Stimulated activated CD4-positive, alpha-beta T cell treated with anti-CD3 and anti-CD28 coated beads, Interleukin-4, amount 100 ng/mL, for 1 hour (primary cell): Measurements from ENCODE around the gene TMEM174.
A peak's percentile ranks its signal among the peaks of the same experiment; 100 is the strongest.
"Not testable (repeated sequence)": the region's sequence is repeated elsewhere in the genome, so short reads cannot be mapped to it uniquely, and the experiment has no call there.

ENCODE experiments used
- DNase-seq: peaks from one replicate; pipeline ENCODE4 v3.0.0-alpha.2; 2020

Gene TMEM174

DNA sequence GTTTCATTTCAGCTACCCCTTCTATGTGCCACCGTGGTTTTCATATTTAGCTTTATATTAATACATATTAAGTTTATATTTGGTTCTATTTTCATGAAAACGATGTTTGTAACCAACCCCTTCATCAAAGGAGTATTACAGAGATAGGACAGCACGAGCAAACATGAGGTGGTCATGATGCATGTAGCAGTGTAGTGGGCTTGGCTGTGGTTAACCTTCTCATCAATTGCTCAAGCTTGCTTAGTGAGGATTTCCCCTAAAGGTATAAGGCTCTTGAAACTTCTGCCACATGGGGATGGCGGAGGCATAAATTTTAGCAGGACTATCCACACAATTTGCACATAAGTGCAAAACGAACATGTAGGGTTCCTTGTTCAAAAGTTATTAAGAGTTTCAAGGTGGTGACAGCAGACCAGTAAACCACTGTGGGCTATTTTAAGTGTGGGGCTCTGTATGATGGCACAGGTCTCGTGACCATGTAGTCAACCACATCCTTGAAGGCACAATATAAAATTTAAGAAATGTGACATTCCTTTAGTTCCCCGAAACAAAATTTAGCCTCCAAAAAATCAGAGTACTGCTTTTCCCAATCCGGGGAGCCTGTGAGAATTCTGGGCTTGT is 24.8 kb downstream of the TMEM174 start:
- DNase-seq = no peak

DNA sequence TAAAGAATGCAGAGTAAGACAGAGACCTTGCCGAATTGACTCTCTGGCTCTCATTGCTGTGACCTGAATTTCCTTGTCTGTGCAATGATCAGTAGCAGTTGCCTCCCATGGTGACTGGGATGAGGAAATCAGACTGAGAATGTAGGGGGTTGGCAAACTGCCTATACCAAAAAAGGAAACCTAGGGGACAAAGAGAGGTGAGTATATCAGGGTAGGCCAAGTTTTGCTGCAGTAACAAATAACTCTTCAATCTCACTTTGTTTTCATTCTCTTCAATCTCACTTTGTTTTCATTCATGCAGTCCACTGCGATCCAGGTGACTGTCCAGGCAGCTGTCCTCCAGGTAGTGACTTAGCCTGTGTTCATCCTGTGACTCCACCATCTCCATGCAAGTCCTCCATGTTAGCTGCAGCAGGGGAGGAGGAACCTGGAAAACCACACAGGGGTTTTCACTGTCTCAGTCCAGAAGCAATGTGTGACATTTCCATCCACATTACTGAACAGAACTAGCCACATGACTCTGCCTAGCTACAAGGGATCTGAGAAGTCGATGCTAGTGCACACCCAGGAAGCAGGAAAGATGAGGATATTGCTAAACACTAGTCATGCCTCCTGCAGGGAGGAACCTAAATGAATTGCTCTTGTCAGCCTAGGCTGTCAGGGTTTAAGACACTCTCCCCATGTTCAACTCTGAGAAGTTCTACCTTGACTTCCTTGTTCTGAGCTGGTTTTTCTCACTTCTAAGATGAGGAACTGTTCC is 26.0 kb downstream of the TMEM174 start:
- no peak for DNase-seq

DNA sequence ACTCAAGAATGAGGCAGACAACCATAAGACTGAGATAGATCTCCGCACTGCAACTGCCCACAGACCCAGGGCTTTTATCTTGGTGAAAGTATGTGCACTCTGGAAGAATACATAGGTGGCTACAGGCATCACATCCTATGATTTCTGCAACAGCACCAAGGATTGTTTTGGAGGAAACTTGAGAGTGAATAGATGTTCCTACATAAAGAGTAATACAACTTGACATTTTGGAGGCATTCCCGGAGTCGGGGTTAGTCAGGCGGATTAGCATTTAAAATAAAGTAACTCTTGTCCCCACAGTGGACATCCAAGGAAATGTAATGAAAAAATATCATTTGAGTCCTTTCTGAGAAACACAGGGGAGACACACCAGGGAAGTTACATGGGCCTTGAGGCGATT is 26.7 kb downstream of the TMEM174 start:
- DNase-seq = no peak

DNA sequence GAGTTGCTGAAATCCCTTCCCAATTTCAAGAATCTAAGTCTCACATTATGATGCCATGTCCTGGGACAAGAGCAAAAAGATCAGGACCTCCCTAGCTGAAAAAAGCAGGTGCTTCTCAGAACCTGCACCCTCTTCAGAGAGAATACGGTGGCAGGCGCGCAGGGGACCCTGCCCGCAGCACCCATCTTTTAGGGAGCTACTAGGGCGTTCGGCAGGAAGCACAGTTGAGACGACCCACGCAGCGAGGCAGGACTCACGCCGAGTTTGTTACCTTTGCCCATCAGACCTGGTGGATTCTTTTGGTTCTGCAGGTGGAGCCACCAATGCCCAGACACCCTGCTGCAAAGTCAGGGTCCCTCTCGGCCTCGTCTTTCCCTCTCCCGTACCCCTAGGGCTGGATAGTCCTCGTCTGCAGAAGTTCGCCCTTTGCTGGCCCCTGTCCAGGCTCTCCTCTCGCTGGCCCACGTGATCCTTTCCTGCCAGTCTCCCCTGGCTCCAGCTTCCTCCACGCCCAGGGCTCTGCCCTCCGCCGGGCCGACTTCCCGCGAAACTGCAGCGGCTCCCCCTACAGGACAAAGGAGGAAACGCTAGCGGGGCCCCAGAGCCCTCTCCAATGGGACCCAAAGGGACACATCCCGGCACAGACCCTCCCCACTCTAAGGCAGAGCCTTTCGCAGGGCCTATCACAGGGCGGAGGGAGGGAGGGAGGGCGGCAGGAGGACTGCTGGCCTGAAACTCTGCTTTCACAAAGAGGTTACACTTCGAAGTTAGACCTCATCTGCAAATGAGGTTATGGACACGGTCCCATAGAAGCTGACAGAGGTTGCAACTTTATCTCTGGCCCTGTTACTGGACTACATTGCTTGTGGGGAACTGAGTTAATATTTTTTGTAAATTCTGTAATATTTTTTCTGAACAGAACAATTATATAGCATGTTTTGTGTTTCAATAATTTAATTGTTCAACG is 28.8 kb downstream of the TMEM174 start:
- DNase-seq = peak; percentile 73

DNA sequence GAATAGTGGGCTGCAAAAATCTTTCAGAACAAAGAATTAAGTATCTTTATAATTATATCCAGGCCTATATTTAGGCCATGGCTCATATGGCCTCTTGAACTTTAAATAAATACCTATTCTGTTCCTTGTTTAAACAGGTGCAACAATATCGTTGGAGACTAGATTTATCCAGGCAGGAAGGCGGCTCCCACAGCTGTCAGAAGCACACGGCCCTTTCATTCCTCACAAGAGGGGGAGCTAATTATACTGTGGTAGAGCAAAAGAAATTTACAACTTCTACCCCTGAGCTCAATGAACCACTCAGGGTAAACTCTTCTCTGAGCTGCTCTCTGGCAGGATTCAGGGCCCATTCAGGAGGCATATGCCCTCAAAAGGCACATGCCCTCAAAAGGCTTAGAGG is 31.3 kb downstream of the TMEM174 start:
- DNase-seq = no peak

DNA sequence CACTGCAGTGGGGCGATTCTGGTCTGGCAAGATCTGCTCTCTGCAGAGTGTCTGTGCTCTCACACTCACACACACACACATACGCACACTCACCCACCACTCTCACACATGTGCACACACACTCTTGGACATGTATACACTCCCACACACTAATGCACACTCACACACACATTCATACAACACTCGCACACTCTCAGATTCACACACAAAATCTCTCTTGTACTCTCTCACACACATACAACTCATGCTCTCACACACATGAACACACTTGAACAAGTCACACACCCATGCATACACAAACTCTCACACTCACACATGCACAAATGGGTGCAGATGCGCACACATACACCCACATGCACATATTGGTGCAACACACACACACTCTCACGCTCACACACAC is 31.7 kb downstream of the TMEM174 start:
- no peak for DNase-seq

DNA sequence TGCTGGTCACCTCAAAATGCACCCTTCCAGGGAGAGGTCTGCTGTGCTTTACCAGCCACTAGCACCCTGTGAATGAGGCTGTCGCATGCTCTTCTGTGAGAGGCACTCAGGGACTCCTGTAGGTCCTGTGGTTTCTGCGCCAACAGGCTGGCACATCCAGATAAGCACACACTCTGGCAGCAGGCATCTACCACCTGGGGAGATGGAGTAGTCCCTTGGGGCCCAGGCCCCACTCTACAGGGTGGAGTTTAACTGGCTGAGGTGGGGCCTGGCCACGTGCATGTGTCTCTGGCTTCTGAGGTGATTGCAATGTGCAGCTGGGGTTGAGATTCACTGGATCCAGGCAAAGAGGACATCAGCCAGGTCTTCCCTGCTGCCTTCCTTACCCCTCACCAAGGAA is 32.3 kb downstream of the TMEM174 start:
- DNase-seq = no peak

DNA sequence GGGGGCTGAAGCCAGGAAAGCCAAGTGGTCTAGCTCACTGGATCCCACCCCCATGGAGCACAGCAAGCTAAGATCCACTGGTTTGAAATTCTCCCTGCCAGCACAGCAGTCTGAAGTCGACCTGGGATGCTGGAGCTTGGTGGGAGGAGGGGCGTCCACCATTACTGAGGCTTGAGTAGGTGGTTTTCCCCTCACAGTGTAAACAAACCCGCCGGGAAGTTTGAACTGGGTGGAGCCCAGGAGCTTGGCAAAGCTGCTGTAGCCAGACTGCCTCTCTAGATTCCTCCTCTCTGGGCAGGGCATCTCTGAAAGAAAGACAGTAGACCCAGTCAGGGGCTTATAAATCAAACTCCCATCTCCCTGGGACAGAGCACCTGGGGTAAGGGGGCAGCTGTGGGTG is 34.2 kb downstream of the TMEM174 start:
- DNase-seq = not testable (repeated sequence)

DNA sequence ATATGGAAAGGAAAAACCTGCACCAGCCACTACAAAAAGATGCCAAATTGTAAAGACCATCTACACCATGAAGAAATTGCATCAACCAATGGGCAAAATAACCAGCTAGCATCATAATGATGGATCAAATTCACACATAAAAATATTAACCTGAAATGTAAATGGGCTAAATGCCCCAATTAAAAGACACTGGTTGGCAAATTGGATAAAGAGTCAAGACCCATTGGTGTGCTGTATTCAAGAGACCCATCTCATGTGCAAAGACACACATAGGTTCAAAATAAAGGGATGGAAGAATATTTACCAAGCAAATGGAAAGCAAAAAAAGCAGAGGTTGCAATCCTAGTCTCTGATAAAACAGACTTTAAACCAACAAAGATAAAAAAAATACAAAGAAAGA is 36.1 kb downstream of the TMEM174 start:
- DNase-seq = not testable (repeated sequence)

DNA sequence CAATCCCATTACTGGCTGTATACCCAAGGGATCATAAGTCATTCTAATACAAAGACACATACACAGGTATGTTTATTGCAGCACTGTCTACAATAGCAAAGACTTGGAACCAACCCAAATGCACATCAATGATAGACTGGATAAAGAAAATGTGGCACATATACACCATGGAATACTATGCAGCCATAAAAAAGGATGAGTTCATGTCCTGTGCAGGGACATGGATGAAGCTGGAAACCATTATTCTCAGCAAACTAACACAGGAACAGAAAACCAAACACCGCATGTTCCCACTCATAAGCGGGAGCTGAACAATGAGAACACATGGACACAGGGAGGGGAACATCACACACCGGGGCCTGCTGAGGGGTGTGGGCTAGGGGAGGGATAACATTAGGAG is 39.7 kb downstream of the TMEM174 start:
- not testable (repeated sequence) for DNase-seq

DNA sequence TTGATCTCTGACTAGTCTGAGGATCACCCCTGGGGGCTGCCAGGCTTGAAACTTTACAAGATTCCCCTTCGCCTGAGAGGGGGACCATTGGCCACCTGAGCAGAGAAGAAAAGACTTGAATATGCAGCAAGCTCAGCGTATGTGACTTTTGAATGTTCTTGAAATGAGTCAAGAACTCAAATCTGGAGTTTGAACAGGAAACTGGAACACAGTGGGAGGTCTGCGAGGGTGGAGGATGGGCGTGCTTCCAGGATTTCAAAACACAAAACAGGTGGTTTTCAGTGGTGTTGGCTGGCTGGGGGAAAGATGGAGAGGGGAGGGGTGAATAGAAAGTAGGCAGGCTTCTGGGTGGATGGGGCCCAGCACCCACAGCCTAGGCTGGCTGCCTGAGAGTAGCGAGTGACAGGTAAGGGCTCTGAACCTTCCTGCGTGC is 40.6 kb downstream of the TMEM174 start:
- DNase-seq = no peak

DNA sequence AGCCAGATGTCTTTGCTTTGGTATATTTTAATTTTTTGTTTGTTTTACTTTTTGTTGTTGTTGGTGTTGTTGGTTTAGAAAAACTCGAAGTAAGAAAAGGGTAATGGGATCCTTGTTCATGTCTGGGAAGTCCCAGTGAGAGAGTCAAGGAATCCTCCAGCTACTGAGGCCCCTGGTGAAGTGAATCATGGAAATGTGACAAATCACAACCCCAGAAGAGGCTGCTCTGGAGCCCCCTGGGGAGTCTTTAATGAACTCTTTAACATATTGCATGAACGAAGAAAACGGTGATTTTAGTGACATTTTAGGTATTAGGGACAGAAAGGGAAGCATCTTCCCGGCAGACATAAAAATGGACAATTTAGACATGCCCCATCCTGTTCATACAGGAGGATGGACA is 41.3 kb downstream of the TMEM174 start:
- no peak for DNase-seq

DNA sequence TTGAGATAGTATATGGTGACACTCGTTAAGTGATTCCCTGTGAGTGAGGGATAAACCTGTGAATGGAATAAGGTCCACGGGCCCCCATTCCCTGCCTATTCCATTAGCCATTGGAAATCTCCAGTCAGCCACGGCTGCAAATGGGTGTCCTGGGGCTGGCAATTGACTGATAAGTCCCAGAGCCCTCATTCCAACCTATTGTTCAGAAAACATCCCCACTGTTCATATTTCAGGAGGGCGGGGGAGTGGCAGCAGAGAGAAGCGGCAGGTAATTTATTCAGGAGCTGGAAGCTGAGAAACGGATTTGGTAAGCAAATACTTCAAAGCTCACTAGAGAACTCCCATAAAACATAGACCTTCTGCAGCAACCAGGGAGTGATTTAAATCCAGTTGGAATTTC is 42.0 kb downstream of the TMEM174 start:
- DNase-seq = no peak

DNA sequence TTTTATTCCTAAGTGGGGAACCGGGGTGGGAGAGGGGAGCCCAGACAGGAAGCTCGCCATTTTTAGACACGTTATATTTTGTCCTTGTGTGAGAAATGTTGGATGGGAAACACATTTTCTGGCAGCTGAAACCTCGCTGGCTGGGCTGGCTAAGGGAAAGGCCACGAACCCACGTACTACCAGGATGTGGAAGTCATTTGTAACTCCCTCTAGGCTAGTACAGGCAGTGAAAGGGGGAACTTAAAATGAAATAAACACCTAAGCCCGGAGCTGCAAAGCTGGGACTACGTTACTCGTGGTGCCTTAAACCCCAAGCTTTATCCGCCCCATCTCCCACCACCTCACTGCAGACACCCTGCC is 42.5 kb downstream of the TMEM174 start:
- DNase-seq = no peak

DNA sequence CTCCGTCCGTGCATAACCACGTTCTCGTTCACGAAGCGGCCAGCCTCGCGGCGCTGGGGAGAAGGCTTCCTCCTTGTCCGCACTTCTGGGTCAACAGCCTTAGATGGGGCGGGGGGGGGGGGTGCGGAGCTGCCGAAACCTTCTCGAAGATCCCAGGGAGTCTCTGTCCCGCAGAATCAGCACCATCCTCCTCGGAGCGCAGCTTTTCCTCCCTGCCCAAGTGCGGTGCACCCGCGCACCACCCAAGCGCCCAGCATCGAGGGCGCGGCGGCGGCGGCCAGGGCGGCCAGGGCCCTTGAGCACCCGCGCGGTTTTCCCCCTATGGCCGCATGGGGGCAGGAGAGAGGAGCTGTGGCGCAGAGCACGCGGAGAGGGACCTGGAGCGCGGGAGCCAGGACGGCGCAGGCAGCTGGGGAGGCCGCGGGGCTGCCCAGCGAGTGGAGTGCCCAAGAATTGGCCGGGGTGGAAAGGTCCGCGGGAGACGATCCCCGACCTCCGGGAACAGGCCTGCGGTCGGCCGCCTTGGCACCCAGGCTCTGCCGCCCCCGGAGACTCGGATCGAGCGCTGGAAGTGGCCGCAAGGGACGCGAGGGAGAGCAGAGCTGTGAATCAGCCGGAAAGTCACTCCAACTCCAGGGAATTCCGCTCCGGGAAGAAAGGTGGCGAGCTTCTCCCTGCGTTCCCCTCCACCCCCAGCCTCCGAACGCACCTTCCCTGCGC is 43.1 kb downstream of the TMEM174 start:
- peak; percentile 66 for DNase-seq

DNA sequence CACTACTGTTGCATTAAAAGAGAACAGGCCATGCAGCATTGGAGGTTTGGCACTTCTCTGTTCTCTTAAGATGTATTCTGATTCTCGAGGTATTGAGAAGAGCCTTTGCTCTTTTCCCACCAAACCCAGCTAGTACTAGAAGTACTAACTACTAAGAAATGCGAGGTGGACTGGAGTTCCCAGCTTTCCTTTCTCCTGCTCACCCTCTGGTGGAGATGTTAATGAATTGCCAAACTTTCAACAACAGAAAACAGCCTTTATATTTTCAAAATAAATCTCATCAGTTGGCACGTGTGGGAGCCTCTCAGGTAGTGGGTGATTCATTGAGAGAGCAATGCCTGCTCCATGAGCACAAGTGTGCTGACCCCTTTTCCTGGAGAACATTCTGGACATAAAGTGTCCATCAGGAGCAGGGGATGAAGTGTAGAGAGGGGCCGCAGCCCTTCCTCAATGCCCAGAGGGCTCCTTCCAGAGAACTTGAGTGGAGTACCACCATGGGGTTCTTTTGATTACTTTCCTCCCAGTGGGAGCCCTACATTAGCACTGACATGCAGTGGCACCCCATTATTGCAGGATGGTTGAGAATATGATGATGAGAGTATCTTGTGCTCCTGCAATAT is 45.7 kb downstream of the TMEM174 start:
- DNase-seq = no peak

DNA sequence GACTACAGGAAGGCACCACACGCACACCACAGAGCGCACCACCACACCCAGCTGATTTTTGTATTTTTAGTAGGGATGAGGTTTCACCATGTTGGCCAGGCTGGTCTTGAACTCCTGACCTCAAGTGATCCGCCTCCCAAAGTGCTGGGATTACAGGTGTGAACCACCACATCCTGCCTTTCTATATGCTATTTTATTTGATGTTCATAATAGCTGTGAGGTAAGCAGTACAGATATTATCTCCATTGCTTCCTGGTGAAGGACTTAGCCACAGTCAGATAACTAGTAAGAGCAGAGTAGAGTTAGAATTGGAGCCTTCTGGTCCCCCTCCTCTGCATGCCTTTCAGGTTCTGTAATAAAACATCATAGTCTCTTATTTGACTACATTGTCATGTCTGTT is 46.3 kb downstream of the TMEM174 start:
- DNase-seq = not testable (repeated sequence)

DNA sequence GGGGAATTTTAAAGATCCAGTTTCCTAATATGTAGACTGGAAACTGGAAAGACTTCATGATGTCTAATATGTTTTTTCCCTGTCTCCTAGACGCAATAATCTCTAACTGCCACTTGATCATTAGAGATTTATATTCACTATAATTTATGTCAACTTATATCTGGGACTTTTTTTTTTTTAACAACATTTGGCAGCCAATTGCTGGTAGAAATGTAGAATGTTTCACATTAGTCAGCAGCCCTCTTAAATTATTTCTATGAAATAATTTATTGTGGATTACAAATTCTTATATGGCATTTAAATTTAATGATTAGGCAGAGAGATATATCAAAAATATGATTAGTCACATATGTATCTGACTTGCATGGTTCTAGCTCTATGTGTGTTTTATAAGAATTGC is 48.2 kb downstream of the TMEM174 start:
- DNase-seq = no peak

DNA sequence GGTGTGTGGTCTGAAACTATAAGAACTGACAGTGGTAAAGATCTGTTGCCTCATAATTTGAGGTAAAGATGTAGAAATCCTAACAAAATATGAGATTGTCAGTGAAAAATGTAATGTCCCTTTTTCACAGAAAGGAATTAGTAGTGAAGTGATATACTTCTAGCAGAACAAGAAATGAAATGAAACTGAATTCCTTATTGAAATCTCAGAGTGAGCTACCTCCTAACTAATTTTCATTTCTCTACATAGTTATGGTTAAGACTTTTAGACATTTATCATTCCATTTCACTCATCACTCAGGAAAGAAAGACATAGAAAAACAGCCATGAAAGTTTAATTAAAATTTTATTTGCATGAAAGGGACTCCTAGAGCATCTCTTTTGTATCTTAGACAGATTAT is 48.7 kb downstream of the TMEM174 start:
- no peak for DNase-seq

DNA sequence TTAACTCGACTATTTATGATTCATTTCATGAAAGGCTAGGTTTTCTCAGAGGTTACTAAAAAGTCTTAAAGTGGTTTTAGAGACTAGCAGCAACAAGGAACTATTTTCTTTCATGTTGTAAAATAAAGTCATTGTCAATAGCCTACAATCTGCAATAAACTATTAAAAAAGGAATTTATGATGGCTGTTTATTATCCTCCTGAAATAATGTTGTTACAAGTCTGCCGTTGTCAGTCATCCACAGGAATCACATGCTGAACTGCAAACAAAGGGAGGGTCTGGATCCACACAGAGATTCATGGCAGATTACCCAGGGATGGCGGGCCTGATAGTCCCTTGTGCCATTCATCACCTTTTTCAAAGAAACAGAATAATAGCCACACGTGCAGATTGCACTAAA is 49.2 kb downstream of the TMEM174 start:
- no peak for DNase-seq
